HG02840 (cell line): ENCODE data around the gene RAB42.
A peak's percentile ranks its signal among the peaks of the same experiment; 100 is the strongest.
"Not testable (repeated sequence)": the region's sequence is repeated elsewhere in the genome, so short reads cannot be mapped to it uniquely, and the experiment has no call there.

ENCODE experiments used
- ATAC-seq: cut with Tn5 transposase; IDR thresholded peaks from one replicate; pipeline ENCODE4 v1.9.1; 2021; ENCODE audit warnings: mild to moderate bottlenecking, moderate library complexity, moderate number of reproducible peaks; ENCODE audit not compliant: unreplicated experiment, low FRiP score

The RAB42 gene

DNA sequence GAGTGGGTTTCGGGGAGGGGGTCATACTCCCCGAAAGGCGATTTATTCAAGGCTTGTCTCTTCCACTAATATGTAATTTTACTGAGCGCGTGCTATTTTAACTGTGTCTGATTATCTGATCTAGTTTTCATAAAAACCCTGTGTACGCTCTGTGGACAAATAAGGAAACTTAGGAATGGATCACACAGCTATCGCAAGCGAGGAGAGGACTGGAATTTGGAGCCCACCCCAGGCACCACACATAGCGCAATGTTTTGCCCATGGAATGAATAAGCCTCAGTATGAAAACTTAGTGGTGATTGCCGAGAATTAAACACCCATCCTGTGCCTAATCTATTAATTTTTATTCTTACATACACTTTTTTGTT lies 9.8 kb upstream of the RAB42 start:
- no peak for ATAC-seq

- ATAC-seq, result not testable (repeated sequence)
Measured at GRCh38 chr1:28586585-28587391, 5.3 kb upstream of the RAB42 start.

- ATAC-seq, result no peak
Measured at GRCh38 chr1:28592321-28593071, 431 bp downstream of the RAB42 start.

DNA sequence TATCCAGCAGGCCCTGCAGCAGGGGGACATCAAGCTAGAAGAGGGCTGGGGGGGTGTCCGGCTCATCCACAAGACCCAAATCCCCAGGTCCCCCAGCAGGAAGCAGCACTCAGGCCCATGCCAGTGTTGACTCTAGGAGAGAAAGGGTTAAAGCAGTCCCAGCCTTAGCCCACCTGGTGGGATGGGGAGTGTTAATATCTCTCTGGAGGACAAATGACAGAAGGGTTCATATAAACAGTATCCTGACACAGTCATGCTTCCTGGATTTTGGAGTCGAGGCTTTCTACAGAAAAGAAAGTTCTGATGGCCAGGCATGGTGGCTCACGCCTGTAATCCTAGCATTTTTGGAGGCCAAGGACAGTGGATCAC lies 1.9 kb downstream of the RAB42 start:
- ATAC-seq, result not testable (repeated sequence)

GRCh38 chr1:28594686-28595411 lies 2.8 kb downstream of the RAB42 start:
- not testable (repeated sequence) for ATAC-seq

- no peak for ATAC-seq
Measured at GRCh38 chr1:28595412-28596191, 3.5 kb downstream of the RAB42 start.

DNA sequence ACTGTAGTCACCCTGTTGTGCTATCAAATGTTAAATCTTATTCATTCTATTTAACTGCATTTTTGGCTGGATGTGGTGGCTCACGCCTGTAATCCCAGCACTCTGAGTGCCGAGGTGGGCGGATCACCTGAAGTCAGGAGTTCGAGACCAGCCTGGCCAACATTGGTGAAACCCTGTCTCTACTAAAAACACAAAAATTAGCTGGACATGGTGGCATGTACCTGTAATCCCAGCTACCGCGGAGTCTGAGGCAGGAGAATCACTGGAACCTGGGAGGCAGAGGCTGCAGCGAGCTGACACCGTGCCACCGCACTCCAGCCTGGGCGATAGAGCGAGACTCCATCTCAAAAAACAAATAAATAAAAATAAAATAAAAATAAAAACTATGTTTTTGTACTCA lies 4.2 kb downstream of the RAB42 start:
- not testable (repeated sequence) for ATAC-seq

DNA sequence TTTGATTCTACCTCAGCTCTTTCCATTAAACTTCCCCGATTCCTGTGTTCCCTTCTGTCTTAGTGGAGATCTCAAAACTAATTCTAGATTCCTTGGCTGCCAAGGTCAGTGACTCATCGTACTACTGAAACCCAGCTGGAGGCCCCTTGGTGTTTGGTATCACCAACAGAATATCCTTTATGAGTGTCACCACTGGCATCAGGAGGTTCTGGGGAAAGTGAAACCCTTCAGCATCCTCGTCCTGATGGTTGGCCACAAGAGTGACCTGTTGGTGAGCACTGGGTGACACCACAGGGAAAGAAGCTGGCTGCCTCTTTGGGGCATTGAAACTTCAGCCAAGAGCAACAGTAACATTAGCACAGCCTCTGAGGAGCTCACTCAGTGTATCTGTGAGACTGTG lies 9.6 kb downstream of the RAB42 start:
- ATAC-seq, result no peak

- no peak for ATAC-seq
Measured at GRCh38 chr1:28602536-28603439, 10.7 kb downstream of the RAB42 start.

DNA sequence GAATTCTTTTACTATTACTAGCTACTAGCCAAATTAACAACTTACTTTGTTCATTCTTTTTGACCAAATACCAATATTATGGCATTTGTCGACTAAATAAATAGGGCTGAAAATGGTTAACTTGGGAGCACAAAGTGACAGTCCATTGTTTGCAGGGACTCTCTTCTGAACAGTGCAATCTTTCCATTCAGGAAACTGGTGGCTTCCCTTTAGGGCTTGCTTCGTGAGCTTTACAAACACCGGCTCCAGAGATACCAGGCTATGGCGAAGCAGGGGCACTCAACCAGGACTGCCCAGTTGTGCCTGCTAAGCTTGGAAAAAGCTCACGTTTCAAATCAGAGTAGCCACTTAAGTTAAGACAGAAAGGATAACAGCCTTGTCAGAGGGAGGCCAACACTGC lies 12.3 kb downstream of the RAB42 start:
- no peak for ATAC-seq

GRCh38 chr1:28604962-28605361 lies 12.9 kb downstream of the RAB42 start:
- no peak for ATAC-seq

- ATAC-seq, result no peak
Measured at GRCh38 chr1:28606771-28607170, 14.7 kb downstream of the RAB42 start.

- no peak for ATAC-seq
Measured at GRCh38 chr1:28613175-28613574, 21.1 kb downstream of the RAB42 start.

DNA sequence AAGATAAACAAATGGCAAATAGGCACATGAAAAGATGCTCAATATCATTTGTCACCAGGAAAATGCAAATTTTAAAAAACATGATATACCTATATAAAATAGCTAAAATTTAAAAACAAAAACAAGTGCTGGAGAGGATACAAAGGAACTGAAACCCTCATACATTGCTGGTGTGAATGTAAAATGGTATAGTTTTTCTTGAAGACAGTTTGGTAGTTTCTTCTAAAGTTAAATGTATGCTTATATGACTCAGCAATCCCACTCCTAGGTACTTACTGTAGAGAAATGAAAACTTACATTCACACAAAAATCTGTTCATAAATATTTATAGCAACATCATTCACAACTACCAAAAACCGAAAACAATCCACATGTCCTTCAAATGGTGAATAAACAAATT lies 39.6 kb downstream of the RAB42 start:
- no peak for ATAC-seq

DNA sequence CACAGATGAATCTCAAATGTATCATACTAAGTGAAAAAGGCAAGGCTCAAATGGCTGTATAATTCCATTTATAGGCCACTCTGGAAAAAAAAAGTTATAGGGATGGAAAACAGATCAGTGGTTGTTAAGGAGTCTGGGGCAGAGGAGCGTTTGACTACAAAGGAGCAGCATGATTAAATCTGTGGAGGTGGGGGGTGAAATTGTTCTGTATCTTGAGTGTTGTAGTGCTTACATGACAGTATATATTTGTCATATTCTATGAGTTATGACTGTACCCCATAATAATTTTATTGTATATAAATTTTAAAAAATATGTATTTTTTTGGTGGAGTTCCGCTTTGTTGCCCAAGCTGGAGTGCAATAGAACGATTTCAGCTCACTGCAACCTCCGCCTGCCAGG lies 40.5 kb downstream of the RAB42 start:
- no peak for ATAC-seq

DNA sequence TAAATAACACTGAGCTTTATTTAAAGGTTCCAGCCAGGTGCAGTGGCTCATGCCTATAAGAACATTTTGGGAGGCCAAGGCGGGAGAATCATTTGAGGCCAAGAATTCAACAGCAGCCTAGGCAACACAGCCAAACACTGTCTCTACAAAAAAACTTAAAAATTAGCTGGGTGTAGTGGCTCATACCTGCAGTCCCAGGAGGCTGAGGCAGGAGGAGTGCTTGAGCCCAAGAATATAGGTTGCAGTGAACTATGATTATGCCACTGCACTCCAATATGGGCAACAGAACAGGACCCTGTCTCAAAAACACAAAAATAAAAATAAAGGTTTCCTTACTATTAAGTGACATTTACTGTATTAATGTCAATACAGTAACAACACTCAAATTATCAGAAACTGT lies 48.7 kb downstream of the RAB42 start:
- ATAC-seq, result no peak

GRCh38 chr1:28642056-28642846 lies 50.2 kb downstream of the RAB42 start:
- ATAC-seq, result peak; percentile 14

DNA sequence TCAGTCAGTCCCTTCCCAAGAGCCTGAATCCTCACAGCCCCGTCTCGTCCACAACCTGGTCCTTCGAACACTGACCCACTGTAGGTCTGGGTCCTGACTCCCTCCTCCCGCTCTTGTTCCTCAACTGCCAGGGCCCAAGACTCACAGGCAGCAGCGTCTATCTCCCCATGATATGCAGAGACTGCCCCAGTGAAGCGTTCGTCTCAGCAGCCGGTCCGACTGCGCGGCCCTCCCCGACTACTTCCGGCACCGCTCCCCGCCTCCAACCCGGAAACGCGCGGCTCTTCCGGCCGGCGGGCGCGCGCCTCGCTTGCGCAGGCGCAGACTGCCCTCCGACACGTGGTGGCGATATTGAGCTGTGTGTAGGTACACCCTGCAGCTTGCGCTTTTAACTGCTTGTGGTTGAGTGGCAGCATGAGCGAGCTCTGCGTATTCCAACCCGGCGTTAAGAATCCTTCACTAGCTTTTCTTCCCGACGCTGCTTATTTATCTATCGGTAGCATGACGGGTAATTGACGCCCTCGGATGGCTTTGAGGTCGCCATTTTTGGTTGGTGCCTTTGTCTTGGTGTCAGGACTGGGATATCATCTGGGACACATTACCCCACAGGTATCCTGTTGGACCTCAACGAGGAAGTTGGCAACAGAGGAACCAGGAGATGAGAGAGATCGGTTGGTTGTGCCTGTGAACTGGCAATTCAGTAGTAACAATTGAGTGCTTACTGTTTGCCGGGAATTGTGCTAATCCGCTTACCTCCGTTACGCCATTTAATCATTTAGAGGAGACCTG lies 51.0 kb downstream of the RAB42 start, which contains the start of gene TAF12:
TSS of gene TAF12 (minus strand) at position 221 of the 789 bp plus-strand sequence. CDS start 20,986 bp downstream, outside the sequence.
- ATAC-seq, result peak; percentile 76
